ENCODE data around the gene NECAB3.
A peak's percentile ranks its signal among the peaks of the same experiment; 100 is the strongest.

The NECAB3 gene

GRCh38 chr20:33681288-33681687, 7.1 kb upstream of the NECAB3 start:
- Histone ChIP-seq H3K9me3 (ENCODE audit: control insufficient read depth, insufficient read depth, low read length) (no peaks in the 10 kb centered on the region), H3K27me3 (ENCODE audit: control insufficient read depth, low read length) (no peaks in the 10 kb centered on the region), H3K9me2 (replicated peaks; ENCODE audit: control insufficient read depth, low read length) (no peaks in the 10 kb centered on the region), H3K27ac (ENCODE audit: low read depth, low read length) (peak overlapping the region; percentile 70), H4K20me1 (ENCODE audit: control insufficient read depth, insufficient read depth, low read depth, low read length) (peaks cover 30% of the 10 kb centered on the region), H3K79me2 (ENCODE audit: control insufficient read depth, low read length) (peaks cover 70% of the 10 kb centered on the region), H3K36me3 (ENCODE audit: control insufficient read depth, low read length) (peaks cover 89% of the 10 kb centered on the region), H3K4me1 (ENCODE audit: control insufficient read depth, low read length) (peaks cover 66% of the 10 kb centered on the region), H3K4me3 (ENCODE audit: low read length) (peak overlapping the region; percentile 2; the same call in 1 of the 2 replicates), H3F3A (ENCODE audit: control insufficient read depth, insufficient read depth) (peaks cover 27% of the 10 kb centered on the region), H3K4me2 (ENCODE audit: low read length) (peak overlapping the region; percentile 65)
- no peak for TF ChIP-seq EZH2phosphoT487 (IDR thresholded peaks at IDR 0.05; ENCODE audit: borderline replicate concordance, low read length)
- TF ChIP-seq CTCF (IDR thresholded peaks at IDR 0.05; ENCODE audit: low read depth, low read length, poor library complexity, severe bottlenecking): no peak

DNA sequence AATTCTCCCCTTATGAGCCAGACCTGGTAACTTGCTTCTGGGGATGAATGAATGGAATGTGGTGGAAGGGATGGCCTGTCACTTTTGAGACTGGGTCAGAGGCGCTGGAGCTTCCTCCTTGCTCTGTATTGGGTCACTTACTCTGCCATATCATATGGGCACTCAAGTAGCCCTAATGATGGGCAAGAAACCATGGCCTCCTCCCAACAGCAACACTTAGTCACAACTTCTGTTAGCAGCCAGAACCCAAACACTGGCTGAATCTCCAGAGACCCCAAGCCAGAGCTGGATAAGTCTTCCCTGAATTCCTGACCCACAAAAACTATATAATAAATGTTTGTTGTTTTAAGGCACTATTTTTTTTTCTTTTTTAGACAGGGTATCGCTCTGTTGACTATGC, 6.5 kb upstream of the NECAB3 start:
- H3F3A ChIP-seq (ENCODE audit: control insufficient read depth, insufficient read depth): peaks cover 33% of the 10 kb centered on the region
- H3K36me3 ChIP-seq (ENCODE audit: control insufficient read depth, low read length): peaks cover 95% of the 10 kb centered on the region
- H3K4me1 ChIP-seq (ENCODE audit: control insufficient read depth, low read length): peaks cover 72% of the 10 kb centered on the region
- H4K20me1 ChIP-seq (ENCODE audit: control insufficient read depth, insufficient read depth, low read depth, low read length): peaks cover 30% of the 10 kb centered on the region
- no peaks in the 10 kb centered on the region for H3K9me3 ChIP-seq (ENCODE audit: control insufficient read depth, insufficient read depth, low read length)
- H3K4me3 ChIP-seq (ENCODE audit: low read length): peak overlapping the region; percentile 21
- H3K27me3 ChIP-seq (ENCODE audit: control insufficient read depth, low read length): no peaks in the 10 kb centered on the region
- TF ChIP-seq EZH2phosphoT487 (IDR thresholded peaks at IDR 0.05; ENCODE audit: borderline replicate concordance, low read length) (no peak), CTCF (IDR thresholded peaks at IDR 0.05; ENCODE audit: low read depth, low read length, poor library complexity, severe bottlenecking) (no peak)
- no peaks in the 10 kb centered on the region for H3K9me2 ChIP-seq (replicated peaks; ENCODE audit: control insufficient read depth, low read length)
- peaks cover 69% of the 10 kb centered on the region for H3K79me2 ChIP-seq (ENCODE audit: control insufficient read depth, low read length)
- H3K27ac ChIP-seq (ENCODE audit: low read depth, low read length): peak overlapping the region; percentile 70
- peak overlapping the region; percentile 65 for H3K4me2 ChIP-seq (ENCODE audit: low read length)

DNA sequence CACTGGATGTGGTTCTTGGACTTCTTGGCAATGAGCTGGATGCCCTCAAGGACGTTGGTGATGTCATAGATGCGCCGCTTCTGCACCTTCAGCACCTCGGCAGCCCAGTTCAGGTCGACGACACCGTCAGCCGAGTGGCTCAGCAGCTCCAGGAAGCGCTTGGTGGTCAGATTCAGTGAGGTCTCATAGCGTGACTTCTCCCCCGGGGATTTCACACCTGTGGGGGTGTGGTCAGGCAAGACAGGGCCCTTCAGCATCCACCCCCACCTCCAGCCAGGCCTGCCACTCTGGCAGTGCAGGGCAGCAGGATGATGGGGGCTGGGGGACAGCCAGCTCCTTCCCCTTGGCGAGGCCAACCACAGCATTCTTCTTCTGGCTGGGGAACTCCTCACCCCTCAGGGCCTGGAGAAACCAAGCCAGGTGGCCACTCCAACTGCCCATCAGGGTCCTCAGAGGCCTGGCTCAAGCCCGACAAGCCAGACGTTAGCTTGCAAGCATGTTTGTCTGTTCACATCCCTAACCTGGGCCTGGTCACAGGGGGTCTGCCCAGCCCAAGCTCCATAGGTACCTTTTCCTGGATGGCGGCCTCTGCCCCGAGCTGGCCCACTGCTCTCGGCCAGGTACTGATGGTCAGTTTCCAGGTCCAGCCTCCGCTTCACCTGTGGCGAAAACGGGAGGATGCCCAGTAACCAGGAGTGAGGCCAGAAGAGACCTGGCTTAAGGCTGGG, 5.7 kb upstream of the NECAB3 start:
- peak overlapping the region; percentile 70 for H3K27ac ChIP-seq (ENCODE audit: low read depth, low read length)
- TF ChIP-seq CTCF (IDR thresholded peaks at IDR 0.05; ENCODE audit: low read depth, low read length, poor library complexity, severe bottlenecking) (no peak), EZH2phosphoT487 (IDR thresholded peaks at IDR 0.05; ENCODE audit: borderline replicate concordance, low read length) (no peak)
- H3K79me2 ChIP-seq (ENCODE audit: control insufficient read depth, low read length): peaks cover 61% of the 10 kb centered on the region
- H3K27me3 ChIP-seq (ENCODE audit: control insufficient read depth, low read length): no peaks in the 10 kb centered on the region
- peak overlapping the region; percentile 65 for H3K4me2 ChIP-seq (ENCODE audit: low read length)
- no peaks in the 10 kb centered on the region for H3K9me2 ChIP-seq (replicated peaks; ENCODE audit: control insufficient read depth, low read length)
- H3K36me3 ChIP-seq (ENCODE audit: control insufficient read depth, low read length): peaks cover 94% of the 10 kb centered on the region
- H3F3A ChIP-seq (ENCODE audit: control insufficient read depth, insufficient read depth): peaks cover 37% of the 10 kb centered on the region
- H4K20me1 ChIP-seq (ENCODE audit: control insufficient read depth, insufficient read depth, low read depth, low read length): peaks cover 31% of the 10 kb centered on the region
- H3K9me3 ChIP-seq (ENCODE audit: control insufficient read depth, insufficient read depth, low read length): no peaks in the 10 kb centered on the region
- H3K4me1 ChIP-seq (ENCODE audit: control insufficient read depth, low read length): peaks cover 76% of the 10 kb centered on the region
- peak overlapping the region; percentile 21 for H3K4me3 ChIP-seq (ENCODE audit: low read length)

All from DOHH2 (cell line).